Activated T-cell treated with anti-CD3 and anti-CD28 coated beads, Interleukin-2, amount 50 U/mL, for 24 hours (primary cell): ENCODE results near the gene SLC16A8.
"Not testable (repeated sequence)": the region's sequence is repeated elsewhere in the genome, so short reads cannot be mapped to it uniquely, and the experiment has no call there.

Source experiments
- DNase-seq: peaks from one replicate; pipeline ENCODE4 v3.0.0-alpha.2; 2020
- H3K27ac Mint-ChIP-seq: 2 replicates; pipeline ENCODE4 v1.8.0; 2020; ENCODE audit warnings: mild to moderate bottlenecking, mixed read lengths
- H3K27me3 Mint-ChIP-seq: 2 replicates; pipeline ENCODE4 v1.8.0; 2020; ENCODE audit warnings: mixed read lengths
- H3K36me3 Mint-ChIP-seq: 2 replicates; pipeline ENCODE4 v1.8.0; 2020; ENCODE audit warnings: low read depth, mixed read lengths
- H3K4me1 Mint-ChIP-seq: 2 replicates; pipeline ENCODE4 v1.8.0; 2020; ENCODE audit warnings: low read depth, mixed read lengths
- H3K4me3 Mint-ChIP-seq: 2 replicates; pipeline ENCODE4 v1.8.0; 2020; ENCODE audit warnings: mild to moderate bottlenecking, moderate library complexity, mixed read lengths
- H3K9me3 Mint-ChIP-seq: 2 replicates; pipeline ENCODE4 v1.8.0; 2020; ENCODE audit warnings: mixed read lengths

SLC16A8 gene

DNA sequence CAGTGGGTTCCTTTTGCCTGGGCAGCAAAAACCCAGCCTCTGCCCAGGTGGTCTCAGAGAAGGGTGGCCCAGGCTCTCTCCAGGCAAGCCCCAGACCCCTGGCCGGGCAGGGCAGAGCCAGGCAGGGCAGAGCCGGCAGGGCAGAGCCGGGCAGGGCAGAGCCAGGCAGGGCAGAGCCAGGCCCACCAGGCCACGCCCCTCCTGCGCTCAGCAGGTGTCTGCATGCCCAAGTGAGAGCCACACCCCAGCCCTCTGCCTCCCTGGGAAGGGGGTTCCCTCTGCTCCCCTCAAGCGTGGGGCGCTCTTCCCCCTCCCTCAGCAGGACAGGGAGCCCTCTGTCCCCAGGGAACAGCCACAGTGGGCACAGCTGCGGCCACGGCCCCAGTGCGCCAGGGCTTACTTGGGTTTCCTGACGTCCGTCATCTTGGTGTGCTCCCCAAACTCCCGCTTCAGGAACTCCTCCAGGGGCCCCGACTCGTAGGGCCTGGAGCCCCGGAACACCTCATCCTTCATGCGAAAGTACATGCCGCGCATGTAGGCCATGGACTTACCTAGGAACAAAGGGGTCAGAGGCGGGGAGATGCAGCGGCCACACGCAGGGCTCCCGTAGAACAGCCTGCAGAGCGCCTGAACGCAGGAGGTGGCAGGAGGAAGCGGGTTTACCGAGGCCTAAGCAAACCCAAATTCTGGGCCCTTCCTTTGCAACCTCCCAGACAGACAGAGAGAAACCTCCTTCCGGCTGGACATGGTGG, 36.6 kb upstream of the SLC16A8 start:
- Mint-ChIP-seq H3K36me3 (peaks cover 12% of the 10 kb centered on the region), H3K27ac (no peak overlapping the region), H3K4me1 (no peaks in the 10 kb centered on the region), H3K4me3 (no peak overlapping the region), H3K9me3 (no peaks in the 10 kb centered on the region), H3K27me3 (no peaks in the 10 kb centered on the region)
- DNase-seq: no peak

DNA sequence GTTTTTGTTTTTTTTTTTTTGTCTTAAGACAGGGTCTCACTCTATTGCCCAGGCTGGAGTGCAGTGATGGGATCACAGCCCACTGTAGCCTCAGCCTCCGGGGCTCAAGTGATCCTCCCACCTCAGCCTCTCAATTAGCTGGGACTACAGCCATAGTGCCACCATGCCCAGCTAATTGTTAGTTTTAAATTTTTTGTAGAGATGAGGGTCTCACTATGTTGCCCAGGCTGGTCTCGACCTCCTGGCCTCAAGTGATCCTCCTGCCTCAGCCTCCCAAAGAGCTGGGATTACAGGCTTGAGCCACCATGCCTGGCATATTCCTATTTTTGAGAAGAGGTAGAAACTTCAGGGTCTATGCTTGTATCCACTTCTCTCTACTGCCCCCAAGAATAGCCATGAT, 34.8 kb upstream of the SLC16A8 start:
- peaks cover 18% of the 10 kb centered on the region for H3K36me3 Mint-ChIP-seq
- not testable (repeated sequence) for H3K4me1 Mint-ChIP-seq

DNA sequence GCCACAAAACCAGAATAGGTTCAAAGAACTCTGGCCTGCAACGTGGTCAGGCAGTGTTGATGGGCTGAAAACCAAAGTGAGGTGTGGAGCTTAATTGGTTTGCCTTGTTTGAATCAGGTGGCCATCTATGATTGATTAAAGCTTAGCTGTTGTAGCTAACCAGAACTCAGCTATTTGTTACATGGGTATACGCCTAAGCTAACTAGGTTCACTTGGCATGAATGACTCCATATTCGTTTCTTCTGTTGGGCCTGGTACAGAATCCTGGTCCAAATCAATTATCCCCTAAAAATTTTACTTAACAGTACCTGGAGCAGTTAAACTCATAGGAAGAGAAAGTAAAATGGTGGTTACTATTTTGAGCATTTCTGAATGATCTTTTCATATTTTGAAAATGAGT, 34.2 kb upstream of the SLC16A8 start:
- H3K27ac Mint-ChIP-seq: no peak overlapping the region
- DNase-seq: no peak

More for the DNA sequence above, 34.8 kb upstream of the SLC16A8 start:
- not testable (repeated sequence) for DNase-seq, H3K27ac Mint-ChIP-seq, H3K27me3 Mint-ChIP-seq, H3K9me3 Mint-ChIP-seq, H3K4me3 Mint-ChIP-seq

GRCh38 chr22:38117556-38117955, 33.6 kb upstream of the SLC16A8 start:
- not testable (repeated sequence) for H3K4me1 Mint-ChIP-seq, H3K9me3 Mint-ChIP-seq, H3K27ac Mint-ChIP-seq, DNase-seq, H3K4me3 Mint-ChIP-seq, H3K27me3 Mint-ChIP-seq
- peaks cover 18% of the 10 kb centered on the region for H3K36me3 Mint-ChIP-seq

More for the DNA sequence above, 34.2 kb upstream of the SLC16A8 start:
- H3K4me1 Mint-ChIP-seq: no peaks in the 10 kb centered on the region
- no peaks in the 10 kb centered on the region for H3K9me3 Mint-ChIP-seq
- no peak overlapping the region for H3K4me3 Mint-ChIP-seq
- no peaks in the 10 kb centered on the region for H3K27me3 Mint-ChIP-seq
- peaks cover 18% of the 10 kb centered on the region for H3K36me3 Mint-ChIP-seq

DNA sequence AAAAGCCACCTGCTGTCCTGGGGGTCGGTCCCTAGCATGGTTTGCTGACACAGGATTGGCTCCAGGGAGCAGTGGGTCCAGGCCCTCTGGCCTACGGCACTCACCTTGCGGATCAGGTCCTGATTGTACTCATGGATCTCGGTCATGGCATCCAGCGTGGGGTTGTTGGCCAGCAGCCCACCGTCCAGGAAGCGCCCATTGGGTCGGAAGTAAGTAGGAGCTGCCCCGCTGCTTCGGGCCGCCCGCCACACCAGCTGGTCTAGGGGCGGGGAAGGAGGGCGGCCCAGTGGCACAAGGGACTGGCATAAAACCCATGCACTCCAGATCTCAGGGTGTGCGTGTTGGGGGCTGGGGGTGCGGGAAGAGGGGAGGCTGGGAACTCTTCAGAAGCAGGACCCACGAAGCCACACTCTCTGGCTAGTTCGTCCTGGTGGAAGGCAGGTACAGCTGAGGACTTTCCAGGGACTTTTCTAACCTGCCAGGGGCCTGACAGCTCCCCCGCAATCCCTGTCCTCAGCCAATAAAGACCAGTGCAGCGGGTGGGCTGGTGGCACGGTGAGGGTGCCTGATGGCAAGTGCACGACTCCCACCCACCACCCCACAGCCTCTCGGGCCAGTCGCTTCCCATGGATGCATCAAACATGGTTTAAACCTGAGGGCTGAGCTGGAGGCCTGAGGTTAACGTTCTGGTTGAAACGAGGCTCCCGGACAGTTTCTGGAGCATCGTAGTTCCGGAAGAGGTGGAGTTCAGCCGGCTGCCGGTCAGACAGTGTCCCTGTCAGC, 31.6 kb upstream of the SLC16A8 start:
- Mint-ChIP-seq H3K4me1 (no peaks in the 10 kb centered on the region), H3K27me3 (no peaks in the 10 kb centered on the region), H3K9me3 (no peaks in the 10 kb centered on the region), H3K36me3 (peaks cover 18% of the 10 kb centered on the region), H3K4me3 (no peak overlapping the region), H3K27ac (no peak overlapping the region)
- DNase-seq: no peak

DNA sequence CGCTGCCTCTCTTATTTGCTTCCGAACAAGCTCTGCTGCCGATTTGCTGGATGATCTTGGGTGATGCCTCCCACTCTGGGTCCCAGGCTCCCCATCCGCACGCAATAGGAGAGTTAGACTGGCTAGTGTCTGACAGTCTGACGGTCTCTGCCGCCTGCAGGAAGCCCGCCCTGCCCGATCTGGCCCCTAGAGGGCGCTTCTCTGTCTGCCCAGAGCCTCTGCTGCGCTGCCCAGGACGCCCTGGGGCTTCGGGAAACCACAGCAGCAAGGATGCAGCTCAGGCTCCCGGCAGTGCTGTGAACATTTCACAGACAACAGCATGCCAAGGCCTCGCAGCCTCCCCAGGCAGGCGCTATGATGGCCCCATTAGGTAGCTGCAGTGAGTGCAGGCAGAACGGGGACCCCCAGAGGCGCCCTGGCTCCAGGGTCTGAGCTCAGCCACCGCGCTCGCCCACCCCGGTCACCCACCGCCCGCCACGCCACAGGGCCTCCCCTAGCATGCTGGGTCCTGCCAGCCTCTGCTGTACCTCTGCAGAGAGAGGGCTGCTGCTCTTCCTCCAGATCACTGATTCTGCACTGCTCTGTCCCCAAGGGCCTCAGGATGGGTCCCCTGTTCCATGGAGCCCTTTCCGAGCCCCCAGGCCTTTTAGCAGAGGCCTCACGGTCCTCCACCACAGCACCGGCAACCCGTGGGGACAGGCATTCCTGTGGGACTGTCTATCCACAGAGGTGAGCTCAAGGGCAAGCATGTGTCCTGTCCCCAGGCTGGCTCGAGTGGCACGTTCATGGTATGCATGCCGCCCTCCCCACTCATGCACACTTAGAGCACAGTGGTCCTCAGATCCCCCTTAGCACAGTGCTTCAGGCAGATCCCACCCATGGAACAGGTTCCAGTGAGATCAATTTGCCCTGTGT, 30.8 kb upstream of the SLC16A8 start:
- Mint-ChIP-seq H3K27ac (no peak overlapping the region), H3K4me3 (no peak overlapping the region), H3K9me3 (no peaks in the 10 kb centered on the region), H3K27me3 (no peaks in the 10 kb centered on the region), H3K36me3 (peaks cover 18% of the 10 kb centered on the region), H3K4me1 (no peaks in the 10 kb centered on the region)
- DNase-seq: peak; percentile 87

DNA sequence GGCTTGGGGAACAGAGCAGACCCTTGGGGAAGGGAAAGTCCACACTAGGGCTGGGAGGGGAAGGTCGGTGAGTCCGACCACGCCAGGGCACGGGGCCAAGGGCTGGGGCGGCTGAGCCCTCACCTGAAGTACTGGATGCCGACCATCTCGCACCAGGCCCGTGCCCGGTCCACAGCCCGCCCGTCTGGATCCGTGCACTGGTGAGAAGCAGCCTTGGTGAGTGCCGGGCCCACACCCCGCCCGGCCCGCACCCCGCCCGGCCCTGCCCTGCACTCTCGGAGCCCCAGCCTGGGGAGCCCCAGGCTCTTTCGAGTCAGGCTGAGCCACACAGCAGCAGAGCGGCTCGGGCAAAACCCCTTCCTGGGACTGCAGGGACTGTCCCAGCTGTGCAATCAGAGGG, 28.4 kb upstream of the SLC16A8 start:
- no peaks in the 10 kb centered on the region for H3K4me1 Mint-ChIP-seq
- H3K27me3 Mint-ChIP-seq: no peaks in the 10 kb centered on the region
- no peak overlapping the region for H3K4me3 Mint-ChIP-seq
- no peak overlapping the region for H3K27ac Mint-ChIP-seq
- DNase-seq: no peak
- peaks cover 12% of the 10 kb centered on the region for H3K36me3 Mint-ChIP-seq
- H3K9me3 Mint-ChIP-seq: no peaks in the 10 kb centered on the region

- Mint-ChIP-seq H3K4me3 (no peak overlapping the region), H3K9me3 (no peaks in the 10 kb centered on the region), H3K27ac (no peak overlapping the region), H3K36me3 (peaks cover 12% of the 10 kb centered on the region), H3K27me3 (no peaks in the 10 kb centered on the region), H3K4me1 (no peaks in the 10 kb centered on the region)
- no peak for DNase-seq
These were observed 28.0 kb upstream of the SLC16A8 start for GRCh38 chr22:38111925-38112355.

DNA sequence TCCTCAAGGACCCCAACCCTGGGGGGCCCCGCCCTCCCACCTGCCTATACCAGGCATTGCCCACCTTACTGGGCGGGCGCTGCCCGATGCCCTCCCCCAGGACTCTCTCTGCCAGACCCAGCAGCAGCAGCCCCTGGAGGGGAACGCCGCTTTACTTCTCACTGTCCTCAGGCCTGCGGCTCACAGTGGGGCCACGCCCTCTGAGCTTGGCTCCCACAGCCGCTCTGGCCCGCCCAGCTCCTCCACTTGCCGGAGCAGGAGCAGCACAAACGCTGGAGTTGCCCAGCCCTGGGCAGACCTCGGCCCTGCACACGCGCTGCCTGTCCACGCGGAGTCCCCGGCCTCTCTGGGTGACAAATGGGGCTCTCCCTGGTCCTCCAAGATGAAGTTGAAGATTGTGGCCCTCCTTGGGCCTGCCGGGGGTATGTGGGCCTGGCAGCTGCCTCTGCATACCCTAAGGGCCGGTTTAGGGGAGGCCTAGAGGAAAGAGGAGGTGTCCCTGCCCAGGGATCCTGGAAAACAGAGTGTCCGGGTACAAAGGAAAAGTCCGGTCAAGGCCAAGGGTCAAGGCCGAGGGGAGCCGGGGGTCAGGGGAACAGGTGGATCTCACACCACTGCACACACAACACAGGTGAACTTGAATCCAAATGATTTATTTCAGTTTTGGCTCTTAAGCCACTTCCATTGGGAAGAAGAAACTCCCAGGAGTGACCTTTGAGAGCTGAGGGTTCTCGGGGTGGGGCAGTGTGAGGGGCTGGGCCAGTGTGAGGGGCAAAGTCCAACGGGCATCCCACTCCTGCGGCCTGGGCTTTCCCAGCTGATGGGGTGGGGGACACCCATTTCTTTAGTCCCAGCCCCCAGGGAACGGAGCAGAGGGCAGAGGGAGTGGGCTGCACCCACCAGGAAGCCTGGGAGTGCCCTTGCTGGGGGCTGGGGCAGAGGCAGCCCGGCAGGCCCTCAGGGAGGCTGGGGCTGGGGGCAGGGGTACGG, 27.2 kb upstream of the SLC16A8 start:
- Mint-ChIP-seq H3K4me3 (no peak overlapping the region), H3K27ac (no peak overlapping the region), H3K27me3 (no peaks in the 10 kb centered on the region), H3K36me3 (peaks cover 10% of the 10 kb centered on the region), H3K9me3 (no peaks in the 10 kb centered on the region), H3K4me1 (no peaks in the 10 kb centered on the region)
- DNase-seq: no peak

DNA sequence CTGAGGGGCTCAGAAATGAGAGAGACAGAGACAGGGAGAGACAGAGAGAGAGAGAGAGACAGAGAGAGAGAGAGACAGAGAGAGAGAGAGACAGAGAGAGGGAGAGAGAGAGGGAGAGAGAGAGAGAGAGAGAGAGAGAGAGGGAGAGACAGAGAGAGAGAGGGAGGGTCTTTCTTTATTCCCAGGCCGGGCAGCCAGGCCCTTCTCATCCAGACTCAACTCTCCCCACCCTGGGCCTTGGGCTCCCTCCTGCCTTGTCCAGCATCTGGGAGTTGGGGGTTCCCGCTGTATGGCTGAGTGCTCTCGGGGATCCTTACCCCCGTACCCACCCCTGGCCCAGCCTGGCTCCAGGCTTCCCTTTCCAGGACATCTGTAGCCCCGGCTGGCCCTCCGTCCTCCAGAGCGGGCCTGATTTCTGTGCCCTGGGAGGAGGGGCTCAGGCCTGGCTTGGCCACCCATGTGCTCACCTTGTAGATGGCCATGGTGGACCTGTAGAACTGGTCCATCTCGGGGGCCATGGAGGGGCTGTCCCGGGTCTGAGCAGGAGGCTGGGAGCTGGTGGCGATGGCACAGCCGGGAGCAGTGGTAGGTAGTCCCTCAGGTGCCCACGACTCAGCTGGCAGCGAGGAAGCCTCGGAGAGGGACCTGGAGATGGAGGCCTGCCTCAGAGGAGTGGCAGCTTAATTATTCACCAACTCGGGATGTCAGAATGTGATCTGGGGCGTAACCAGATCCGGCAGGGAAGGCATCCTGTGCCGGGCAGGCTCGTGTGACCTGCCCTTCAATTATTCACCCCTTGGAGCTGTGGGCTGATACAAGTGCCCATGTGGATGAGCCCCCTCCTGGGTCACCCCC, 26.3 kb upstream of the SLC16A8 start, which contains the start of gene BAIAP2L2:
BAIAP2L2 (minus strand) TSS at position 677 of the 855 bp plus-strand sequence; CDS start at position 518, 159 bp downstream.
- Mint-ChIP-seq H3K9me3 (no peaks in the 10 kb centered on the region), H3K4me3 (no peak within 1 kb of the TSS), H3K4me1 (no peaks in the 10 kb centered on the region), H3K27ac (no peak within 1 kb of the TSS), H3K36me3 (peaks cover 4% of the 10 kb centered on the region), H3K27me3 (no peaks in the 10 kb centered on the region)
- no peak for DNase-seq

DNA sequence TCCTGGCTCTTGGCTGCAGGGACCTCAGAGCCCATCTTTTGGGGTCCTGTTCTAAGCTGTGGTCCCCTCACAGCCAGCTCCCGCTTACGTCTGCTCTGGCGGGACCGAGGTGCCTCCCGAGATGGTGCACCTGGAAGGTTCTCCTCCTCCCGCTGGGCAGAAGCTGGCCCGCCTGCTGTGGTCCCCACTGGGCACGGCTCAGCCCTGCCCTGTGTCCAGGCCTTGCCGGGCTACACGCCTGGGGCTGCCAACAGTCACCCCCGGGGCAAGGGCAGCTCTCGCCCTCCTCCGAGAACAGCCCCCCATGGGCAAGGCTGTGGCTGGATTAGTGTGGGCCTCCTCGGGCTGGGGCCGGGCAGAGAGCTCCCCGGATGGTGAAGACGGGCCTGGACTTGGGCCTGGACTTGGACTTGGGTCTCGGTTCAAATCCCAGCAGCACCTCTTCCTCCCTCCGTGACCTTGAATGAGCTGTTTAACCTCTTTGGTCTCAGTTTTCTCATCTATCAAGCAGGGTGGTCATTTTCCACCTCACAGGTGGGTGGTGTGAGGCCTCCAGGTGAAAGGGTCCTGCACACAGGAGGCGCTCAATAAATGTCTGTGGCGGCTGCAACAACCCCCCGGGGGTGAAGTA, 25.5 kb upstream of the SLC16A8 start:
- H3K36me3 Mint-ChIP-seq: peaks cover 2% of the 10 kb centered on the region
- H3K4me3 Mint-ChIP-seq: no peak overlapping the region
- H3K27me3 Mint-ChIP-seq: no peaks in the 10 kb centered on the region
- H3K9me3 Mint-ChIP-seq: no peaks in the 10 kb centered on the region
- H3K27ac Mint-ChIP-seq: no peak overlapping the region
- peaks cover 5% of the 10 kb centered on the region for H3K4me1 Mint-ChIP-seq
- DNase-seq: no peak

GRCh38 chr22:38108561-38109319, 24.8 kb upstream of the SLC16A8 start:
- no peaks in the 10 kb centered on the region for H3K9me3 Mint-ChIP-seq
- no peak overlapping the region for H3K4me3 Mint-ChIP-seq
- no peak overlapping the region for H3K27ac Mint-ChIP-seq
- peaks cover 8% of the 10 kb centered on the region for H3K4me1 Mint-ChIP-seq
- no peaks in the 10 kb centered on the region for H3K27me3 Mint-ChIP-seq
- no peaks in the 10 kb centered on the region for H3K36me3 Mint-ChIP-seq
- DNase-seq: no peak
